Measurements from ENCODE around the gene NADSYN1. TPM values are rescaled to one million over a fixed set of nuclear protein-coding genes. Genes with fewer than 3 reads are reported as not detected.

The NADSYN1 gene
- polyA plus RNA-seq = 66.9 and 76.8 TPM in 2 replicates
- polyA minus RNA-seq = 49.9 and 55.8 TPM in 2 replicates

GRCh38 chr11:71453037-71453917 is at the start of gene NADSYN1:
Gene NADSYN1 (plus strand): TSS chr11:71453203. CDS start chr11:71453297, 94 bp downstream.
- H4K20me1 ChIP-seq (ENCODE audit: insufficient read depth) = no peaks in the 10 kb centered on the region
- peak within 1 kb of the TSS; percentile 24 for H3K27ac ChIP-seq (ENCODE audit: low read length)
- peaks cover 23% of the 10 kb centered on the region for H3K79me2 ChIP-seq (replicated peaks; ENCODE audit: insufficient read depth, low read length)
- peak within 1 kb of the TSS; percentile 100 for H3K4me3 ChIP-seq (ENCODE audit: low read length)
- H3K4me2 ChIP-seq (ENCODE audit: low read length) = peak within 1 kb of the TSS; percentile 92
- no peaks in the 10 kb centered on the region for H3K36me3 ChIP-seq (ENCODE audit: insufficient read depth, low read length)
- peak; percentile 21 for TF ChIP-seq RAD21 (conservative IDR thresholded peaks at IDR 0.05)
- peak; percentile 36 for TF ChIP-seq MXI1 (conservative IDR thresholded peaks at IDR 0.05; ENCODE audit: poor library complexity, severe bottlenecking)
- peak; percentile 66 for TF ChIP-seq POLR2AphosphoS5 (IDR thresholded peaks at IDR 0.05)
- peak; percentile 32 for TF ChIP-seq REST (IDR thresholded peaks at IDR 0.05; ENCODE audit: borderline replicate concordance)
- TF ChIP-seq TAF1 (IDR thresholded peaks at IDR 0.05; ENCODE audit: low read depth) = no peak
- peak within 1 kb of the TSS; percentile 68 for H2AFZ ChIP-seq (ENCODE audit: low read depth, low read length)
- no peaks in the 10 kb centered on the region for H3K27me3 ChIP-seq (ENCODE audit: insufficient read depth, low read depth, low read length)
- peaks cover 3% of the 10 kb centered on the region for H3F3A ChIP-seq (ENCODE audit: insufficient read depth, low read length, poor library complexity, severe bottlenecking)
- H3K9me3 ChIP-seq (ENCODE audit: low read length) = no peaks in the 10 kb centered on the region
- H3K9ac ChIP-seq (ENCODE audit: low read length) = peak within 1 kb of the TSS; percentile 78
- H3K9me2 ChIP-seq (ENCODE audit: insufficient read depth, low read length) = no peaks in the 10 kb centered on the region

- Histone ChIP-seq H2AFZ (ENCODE audit: low read depth, low read length) (no peak overlapping the region), H4K20me1 (ENCODE audit: insufficient read depth) (no peaks in the 10 kb centered on the region), H3K4me2 (ENCODE audit: low read length) (no peak overlapping the region), H3K79me2 (replicated peaks; ENCODE audit: insufficient read depth, low read length) (no peaks in the 10 kb centered on the region), H3K9me3 (ENCODE audit: low read length) (no peaks in the 10 kb centered on the region), H3K27ac (ENCODE audit: low read length) (no peak overlapping the region), H3K36me3 (ENCODE audit: insufficient read depth, low read length) (no peaks in the 10 kb centered on the region), H3K4me3 (ENCODE audit: low read length) (no peak overlapping the region), H3K9me2 (ENCODE audit: insufficient read depth, low read length) (no peaks in the 10 kb centered on the region), H3K27me3 (ENCODE audit: insufficient read depth, low read depth, low read length) (no peaks in the 10 kb centered on the region), H3K9ac (ENCODE audit: low read length) (no peak overlapping the region), H3F3A (ENCODE audit: insufficient read depth, low read length, poor library complexity, severe bottlenecking) (no peaks in the 10 kb centered on the region)
- TF ChIP-seq RAD21 (conservative IDR thresholded peaks at IDR 0.05) (no peak), EP300 (conservative IDR thresholded peaks at IDR 0.05; ENCODE audit: poor library complexity, severe bottlenecking) (no peak), POLR2AphosphoS5 (IDR thresholded peaks at IDR 0.05) (no peak), CTCF (IDR thresholded peaks at IDR 0.05; ENCODE audit: poor library complexity, severe bottlenecking) (no peak), MXI1 (conservative IDR thresholded peaks at IDR 0.05; ENCODE audit: poor library complexity, severe bottlenecking) (no peak)
These were observed 48.8 kb upstream of the NADSYN1 start for GRCh38 chr11:71404209-71404608.
